GM23338 (cell line): ENCODE data around the gene FBXO33. TPM values are rescaled to one million over a fixed set of nuclear protein-coding genes. Genes with fewer than 3 reads are reported as not detected.
"Not testable (repeated sequence)": the region's sequence is repeated elsewhere in the genome, so short reads cannot be mapped to it uniquely, and the experiment has no call there.

ENCODE experiments used
- ATAC-seq: fragments of 200-7000 bp; cut with Tn5 transposase; 3 replicates; pipeline ENCODE4 v1.9.1; 2020
- DNase-seq: peaks from one replicate; pipeline ENCODE4 v3.0.0-alpha.2; 2015; ENCODE audit warnings: low spot score
- H2AFZ ChIP-seq: fragments of 200-600 bp; sonication (generic); 2 replicates; pipeline ENCODE4 v1.8.0; 2016; ENCODE audit warnings: antibody characterized with exemption, mild to moderate bottlenecking, moderate library complexity
- H3F3A ChIP-seq: fragments of 200-600 bp; sonication (generic); replicated peaks from 2 replicates; pipeline ENCODE4 v1.8.0; 2017; ENCODE audit warnings: antibody characterized with exemption, mixed run types, low read depth
- H3K27ac ChIP-seq: fragments of 200-600 bp; sonication (generic); 2 replicates; pipeline ENCODE4 v1.6.1; 2016; ENCODE audit warnings: low read depth
- H3K27me3 ChIP-seq: fragments of 200-600 bp; sonication (generic); 2 replicates; pipeline ENCODE4 v1.8.0; 2016; ENCODE audit warnings: mild to moderate bottlenecking, mixed run types, moderate library complexity; ENCODE audit not compliant: insufficient read depth
- H3K36me3 ChIP-seq: fragments of 200-600 bp; sonication (generic); 2 replicates; pipeline ENCODE4 v1.8.0; 2016; ENCODE audit warnings: mild to moderate bottlenecking; ENCODE audit not compliant: insufficient read depth
- H3K4me1 ChIP-seq: fragments of 200-600 bp; sonication (generic); 2 replicates; pipeline ENCODE4 v1.8.0; 2016; ENCODE audit warnings: mild to moderate bottlenecking, moderate library complexity; ENCODE audit not compliant: insufficient read depth
- H3K4me2 ChIP-seq: fragments of 200-600 bp; sonication (generic); 2 replicates; pipeline ENCODE4 v1.7.1; 2017; ENCODE audit warnings: mixed run types
- H3K4me3 ChIP-seq: fragments of 200-600 bp; sonication (generic); 2 replicates; pipeline ENCODE4 v1.6.1; 2016; ENCODE audit warnings: mixed run types
- H3K79me2 ChIP-seq: fragments of 200-600 bp; sonication (generic); replicated peaks from 2 replicates; pipeline ENCODE4 v1.8.0; 2017; ENCODE audit warnings: mild to moderate bottlenecking; ENCODE audit not compliant: insufficient read depth
- H3K9me2 ChIP-seq: fragments of 200-600 bp; sonication (generic); 2 replicates; pipeline ENCODE4 v1.8.0; 2017; ENCODE audit not compliant: insufficient read depth
- H4K20me1 ChIP-seq: fragments of 200-600 bp; sonication (generic); replicated peaks from 2 replicates; pipeline ENCODE4 v1.8.0; 2017; ENCODE audit warnings: mild to moderate bottlenecking; ENCODE audit not compliant: insufficient read depth
- H3K27ac Mint-ChIP-seq: 2 replicates; pipeline ENCODE4 v1.8.0; 2020; ENCODE audit warnings: inconsistent platforms, mild to moderate bottlenecking, moderate library complexity, mixed read lengths
- H3K27me3 Mint-ChIP-seq: 3 replicates; pipeline ENCODE4 v1.8.0; 2022; ENCODE audit warnings: low read depth, mild to moderate bottlenecking, moderate library complexity, mixed read lengths, inconsistent platforms; ENCODE audit not compliant: insufficient read depth, poor library complexity
- H3K36me3 Mint-ChIP-seq: 3 replicates; pipeline ENCODE4 v1.8.0; 2021; ENCODE audit warnings: low read depth, mild to moderate bottlenecking, inconsistent platforms, moderate library complexity, mixed read lengths
- H3K4me1 Mint-ChIP-seq: 3 replicates; pipeline ENCODE4 v1.8.0; 2020; ENCODE audit warnings: mild to moderate bottlenecking, inconsistent platforms, mixed read lengths
- H3K4me3 Mint-ChIP-seq: 3 replicates; pipeline ENCODE4 v1.8.0; 2021; ENCODE audit warnings: moderate library complexity, mild to moderate bottlenecking, inconsistent platforms, mixed read lengths
- H3K9me3 Mint-ChIP-seq: 3 replicates; pipeline ENCODE4 v1.8.0; 2020; ENCODE audit warnings: moderate library complexity, mild to moderate bottlenecking, inconsistent platforms, mixed read lengths
- CREB1 ChIP-seq: fragments of 250-450 bp; sonication (Bioruptor Pico); IDR thresholded peaks from 2 replicates; pipeline ENCODE4 v1.5.0; 2020; ENCODE audit warnings: low read depth, mild to moderate bottlenecking, moderate library complexity
- EZH2 ChIP-seq: fragments of 200-600 bp; sonication (generic); IDR thresholded peaks from one replicate; pipeline ENCODE4 v1.8.0; 2017; ENCODE audit warnings: antibody characterized with exemption, mild to moderate bottlenecking, low read depth; ENCODE audit not compliant: unreplicated experiment
- EZH2phosphoT487 ChIP-seq: fragments of 200-600 bp; sonication (generic); IDR thresholded peaks from one replicate; pipeline ENCODE4 v1.8.1; 2018; ENCODE audit warnings: antibody characterized with exemption; ENCODE audit not compliant: unreplicated experiment
- NANOG ChIP-seq: IDR thresholded peaks from 2 replicates; pipeline ENCODE4 v1.6.1; 2016; ENCODE audit warnings: antibody characterized with exemption, borderline replicate concordance
- POLR2AphosphoS5 ChIP-seq: IDR thresholded peaks from 2 replicates; pipeline ENCODE4 v1.6.1; 2016; ENCODE audit warnings: antibody characterized with exemption, low read depth
- STAT1 ChIP-seq: IDR thresholded peaks from one replicate; pipeline ENCODE4 v1.6.1; 2016; ENCODE audit warnings: antibody characterized with exemption; ENCODE audit not compliant: unreplicated experiment
- ZNF114 ChIP-seq: fragments of 250-450 bp; sonication (Bioruptor Pico); IDR thresholded peaks from 2 replicates; pipeline ENCODE4 v1.5.0; 2020; ENCODE audit warnings: mild to moderate bottlenecking, moderate library complexity
- ZNF331 ChIP-seq: fragments of 250-450 bp; sonication (Bioruptor Pico); IDR thresholded peaks from 2 replicates; pipeline ENCODE4 v1.5.0; 2020; ENCODE audit warnings: low read depth, mild to moderate bottlenecking, moderate library complexity
- polyA plus RNA-seq: library from polyadenylated mRNA; unstranded; fragments of >200 nt; fragmentation: Nextera tagmentation; extraction: Ambion mirVana; gene quantifications from 2 replicates; pipeline ENCODE4 v1.2.1, GENCODE V29; 2016
- total RNA-seq: library from RNA; depleted of rRNA; stranded (reverse); fragments of >200 nt; shearing (Covaris generic); gene quantifications from 2 replicates; pipeline ENCODE4 v1.2.3, GENCODE V29; 2014
- TF ChIP-seq, protein P1 (sequence below), 2 experiments: fragments of 200-600 bp in 1 of 2; sonication (generic) in 1 of 2; conservative IDR thresholded peaks; 2 replicates each; pipeline versions ENCODE4 v1.5.1 to v1.6.1; 2016 to 2017; ENCODE audit warnings: antibody characterized with exemption in 2 of 2, low read depth in 2 of 2, mild to moderate bottlenecking in 2 of 2, moderate library complexity in 1 of 2
- TF ChIP-seq, protein P2 (sequence below): IDR thresholded peaks from one replicate; pipeline ENCODE4 v1.6.1; 2018; ENCODE audit warnings: antibody characterized with exemption; ENCODE audit not compliant: unreplicated experiment
- TF ChIP-seq, protein P3 (sequence below): IDR thresholded peaks from 2 replicates; pipeline ENCODE4 v1.6.1; 2016; ENCODE audit warnings: antibody characterized with exemption

The FBXO33 gene
- total and polyA plus RNA-seq, 2 experiments from 2014 or later = 6.7 to 13.1 TPM

DNA sequence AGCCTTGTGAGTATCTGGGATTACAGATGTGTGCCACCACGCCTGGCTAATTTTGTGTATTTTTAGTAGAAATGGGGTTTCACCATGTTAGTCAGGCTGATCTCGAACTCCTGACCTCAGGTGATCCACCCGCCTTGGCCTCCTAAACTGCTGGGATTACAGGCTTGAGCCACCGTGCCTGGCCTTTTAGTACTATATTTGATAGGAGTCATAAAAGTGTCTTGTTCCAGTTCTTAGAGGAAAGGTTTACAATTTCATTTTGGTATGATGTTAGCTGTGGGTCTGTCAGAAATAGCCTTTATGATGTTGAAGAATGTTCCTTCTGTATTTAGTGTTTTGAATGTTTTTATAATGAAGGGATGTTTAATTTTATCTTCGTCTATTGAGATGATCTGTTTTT is 70.7 kb downstream of the FBXO33 start:
- not testable (repeated sequence) for H3K4me3 ChIP-seq, H3K9me2 ChIP-seq, DNase-seq, H3K4me3 Mint-ChIP-seq, H3F3A ChIP-seq, H2AFZ ChIP-seq, H3K27me3 Mint-ChIP-seq, ATAC-seq, H3K79me2 ChIP-seq, H3K4me2 ChIP-seq, H4K20me1 ChIP-seq, H3K27ac Mint-ChIP-seq, H3K4me1 Mint-ChIP-seq, H3K27me3 ChIP-seq, H3K27ac ChIP-seq, H3K36me3 ChIP-seq, H3K4me1 ChIP-seq
- H3K36me3 Mint-ChIP-seq = peaks cover 56% of the 10 kb centered on the region
- peaks cover 39% of the 10 kb centered on the region for H3K9me3 Mint-ChIP-seq

DNA sequence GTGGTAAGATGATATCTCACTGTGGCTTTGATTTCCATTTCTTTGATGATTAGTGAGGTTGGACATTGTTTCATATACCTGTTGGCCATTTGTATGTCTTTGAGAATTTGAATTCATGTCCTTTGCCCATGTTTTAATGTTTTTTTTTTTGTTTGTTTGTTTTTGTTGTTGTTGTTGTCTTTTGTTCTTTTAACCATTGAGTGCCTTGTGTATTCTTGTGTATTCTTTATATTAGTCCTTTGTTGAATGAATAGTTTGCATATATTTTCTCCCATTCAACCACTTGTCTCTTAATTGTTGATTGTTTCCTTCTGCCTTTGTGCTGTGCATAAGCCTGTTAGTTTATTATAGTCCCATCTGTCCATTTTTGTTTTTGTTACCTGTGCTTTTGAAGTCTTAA is 71.9 kb downstream of the FBXO33 start:
- Mint-ChIP-seq H3K36me3 (peaks cover 56% of the 10 kb centered on the region), H3K4me1 (no peaks in the 10 kb centered on the region), H3K27ac (no peak overlapping the region), H3K9me3 (peaks cover 35% of the 10 kb centered on the region), H3K4me3 (no peak overlapping the region), H3K27me3 (peaks cover 3% of the 10 kb centered on the region)
- H3K9me2 ChIP-seq = no peaks in the 10 kb centered on the region
- H3K27me3 ChIP-seq = no peaks in the 10 kb centered on the region
- H3K27ac ChIP-seq = no peak overlapping the region
- H3K79me2 ChIP-seq = no peaks in the 10 kb centered on the region
- DNase-seq = no peak
- no peak overlapping the region for H3K4me3 ChIP-seq
- no peaks in the 10 kb centered on the region for H4K20me1 ChIP-seq
- ATAC-seq = no peak
- no peaks in the 10 kb centered on the region for H3F3A ChIP-seq
- H3K36me3 ChIP-seq = peaks cover 6% of the 10 kb centered on the region; the same call in 1 of the 2 replicates
- no peaks in the 10 kb centered on the region for H3K4me1 ChIP-seq
- no peak overlapping the region for H2AFZ ChIP-seq
- H3K4me2 ChIP-seq = no peak overlapping the region
- TF ChIP-seq POLR2AphosphoS5 (no peak), ZNF331 (CRISPR knock-in tag) (no peak), STAT1 (no peak), ZNF114 (CRISPR knock-in tag) (no peak), EZH2phosphoT487 (no peak), CREB1 (no peak), NANOG (no peak), EZH2 (no peak)
- TF ChIP-seq, protein P1, sequence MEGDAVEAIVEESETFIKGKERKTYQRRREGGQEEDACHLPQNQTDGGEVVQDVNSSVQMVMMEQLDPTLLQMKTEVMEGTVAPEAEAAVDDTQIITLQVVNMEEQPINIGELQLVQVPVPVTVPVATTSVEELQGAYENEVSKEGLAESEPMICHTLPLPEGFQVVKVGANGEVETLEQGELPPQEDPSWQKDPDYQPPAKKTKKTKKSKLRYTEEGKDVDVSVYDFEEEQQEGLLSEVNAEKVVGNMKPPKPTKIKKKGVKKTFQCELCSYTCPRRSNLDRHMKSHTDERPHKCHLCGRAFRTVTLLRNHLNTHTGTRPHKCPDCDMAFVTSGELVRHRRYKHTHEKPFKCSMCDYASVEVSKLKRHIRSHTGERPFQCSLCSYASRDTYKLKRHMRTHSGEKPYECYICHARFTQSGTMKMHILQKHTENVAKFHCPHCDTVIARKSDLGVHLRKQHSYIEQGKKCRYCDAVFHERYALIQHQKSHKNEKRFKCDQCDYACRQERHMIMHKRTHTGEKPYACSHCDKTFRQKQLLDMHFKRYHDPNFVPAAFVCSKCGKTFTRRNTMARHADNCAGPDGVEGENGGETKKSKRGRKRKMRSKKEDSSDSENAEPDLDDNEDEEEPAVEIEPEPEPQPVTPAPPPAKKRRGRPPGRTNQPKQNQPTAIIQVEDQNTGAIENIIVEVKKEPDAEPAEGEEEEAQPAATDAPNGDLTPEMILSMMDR (conservative IDR thresholded peaks at IDR 0.05; ENCODE audit: low read depth in 2 of 2) = no peak
- TF ChIP-seq, protein P2, sequence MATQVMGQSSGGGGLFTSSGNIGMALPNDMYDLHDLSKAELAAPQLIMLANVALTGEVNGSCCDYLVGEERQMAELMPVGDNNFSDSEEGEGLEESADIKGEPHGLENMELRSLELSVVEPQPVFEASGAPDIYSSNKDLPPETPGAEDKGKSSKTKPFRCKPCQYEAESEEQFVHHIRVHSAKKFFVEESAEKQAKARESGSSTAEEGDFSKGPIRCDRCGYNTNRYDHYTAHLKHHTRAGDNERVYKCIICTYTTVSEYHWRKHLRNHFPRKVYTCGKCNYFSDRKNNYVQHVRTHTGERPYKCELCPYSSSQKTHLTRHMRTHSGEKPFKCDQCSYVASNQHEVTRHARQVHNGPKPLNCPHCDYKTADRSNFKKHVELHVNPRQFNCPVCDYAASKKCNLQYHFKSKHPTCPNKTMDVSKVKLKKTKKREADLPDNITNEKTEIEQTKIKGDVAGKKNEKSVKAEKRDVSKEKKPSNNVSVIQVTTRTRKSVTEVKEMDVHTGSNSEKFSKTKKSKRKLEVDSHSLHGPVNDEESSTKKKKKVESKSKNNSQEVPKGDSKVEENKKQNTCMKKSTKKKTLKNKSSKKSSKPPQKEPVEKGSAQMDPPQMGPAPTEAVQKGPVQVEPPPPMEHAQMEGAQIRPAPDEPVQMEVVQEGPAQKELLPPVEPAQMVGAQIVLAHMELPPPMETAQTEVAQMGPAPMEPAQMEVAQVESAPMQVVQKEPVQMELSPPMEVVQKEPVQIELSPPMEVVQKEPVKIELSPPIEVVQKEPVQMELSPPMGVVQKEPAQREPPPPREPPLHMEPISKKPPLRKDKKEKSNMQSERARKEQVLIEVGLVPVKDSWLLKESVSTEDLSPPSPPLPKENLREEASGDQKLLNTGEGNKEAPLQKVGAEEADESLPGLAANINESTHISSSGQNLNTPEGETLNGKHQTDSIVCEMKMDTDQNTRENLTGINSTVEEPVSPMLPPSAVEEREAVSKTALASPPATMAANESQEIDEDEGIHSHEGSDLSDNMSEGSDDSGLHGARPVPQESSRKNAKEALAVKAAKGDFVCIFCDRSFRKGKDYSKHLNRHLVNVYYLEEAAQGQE = no peak
- TF ChIP-seq, protein P3, sequence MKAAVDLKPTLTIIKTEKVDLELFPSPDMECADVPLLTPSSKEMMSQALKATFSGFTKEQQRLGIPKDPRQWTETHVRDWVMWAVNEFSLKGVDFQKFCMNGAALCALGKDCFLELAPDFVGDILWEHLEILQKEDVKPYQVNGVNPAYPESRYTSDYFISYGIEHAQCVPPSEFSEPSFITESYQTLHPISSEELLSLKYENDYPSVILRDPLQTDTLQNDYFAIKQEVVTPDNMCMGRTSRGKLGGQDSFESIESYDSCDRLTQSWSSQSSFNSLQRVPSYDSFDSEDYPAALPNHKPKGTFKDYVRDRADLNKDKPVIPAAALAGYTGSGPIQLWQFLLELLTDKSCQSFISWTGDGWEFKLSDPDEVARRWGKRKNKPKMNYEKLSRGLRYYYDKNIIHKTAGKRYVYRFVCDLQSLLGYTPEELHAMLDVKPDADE = no peak
